ENCODE results near the gene NLGN1. TPM values are rescaled to one million over a fixed set of nuclear protein-coding genes. Genes with fewer than 3 reads are reported as not detected.

Gene NLGN1
- total RNA-seq, 1 donor from 2014 or later, result 34.8 TPM

DNA sequence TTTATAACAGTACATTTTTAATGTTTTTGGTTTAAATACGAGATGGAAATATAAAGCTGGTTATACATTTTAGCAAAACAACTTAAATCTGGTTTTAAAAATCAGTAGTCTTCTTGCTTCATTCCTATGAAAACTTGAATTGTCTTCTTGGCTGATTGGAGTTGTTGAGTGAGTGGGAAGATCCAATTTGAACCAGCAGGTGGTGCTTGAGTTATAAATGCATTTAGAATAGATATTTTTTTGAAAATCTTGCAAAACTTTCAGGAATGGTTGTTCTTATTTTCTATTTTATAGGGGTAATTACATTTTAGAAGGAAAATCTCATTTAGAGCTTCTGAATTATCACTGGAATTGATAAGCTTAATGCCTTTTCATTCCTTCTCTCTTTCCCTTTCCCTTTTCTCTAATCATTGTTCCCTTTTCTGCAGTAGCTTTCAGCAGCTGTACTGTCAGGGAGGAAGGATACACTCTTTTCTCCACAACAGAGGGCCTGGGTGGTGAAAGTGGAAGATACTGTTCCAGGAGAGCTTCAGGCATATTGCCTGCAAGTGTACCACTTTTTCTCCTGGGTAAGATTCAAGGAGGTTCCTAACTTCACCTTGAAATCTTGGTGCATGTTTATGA is 335.6 kb downstream of the NLGN1 start:
- Histone ChIP-seq H3K27me3 (no peaks in the 10 kb centered on the region), H2AFZ (replicated peaks) (no peak overlapping the region), H3K4me3 (no peak overlapping the region), H3K79me2 (ENCODE audit: low read depth) (no peaks in the 10 kb centered on the region), H3K4me1 (peaks cover 16% of the 10 kb centered on the region), H3K9ac (no peak overlapping the region), H3K4me2 (no peak overlapping the region), H3K9me3 (ENCODE audit: low read depth) (no peaks in the 10 kb centered on the region), H3F3A (ENCODE audit: low read depth) (no peaks in the 10 kb centered on the region), H3K27ac (no peak overlapping the region), H4K20me1 (ENCODE audit: low read depth) (peaks cover 3% of the 10 kb centered on the region), H3K36me3 (no peaks in the 10 kb centered on the region)
- H3K9me3 Mint-ChIP-seq, result no peaks in the 10 kb centered on the region
- H3K27me3 Mint-ChIP-seq (ENCODE audit: insufficient read depth, low read depth), result no peaks in the 10 kb centered on the region
- H3K4me1 Mint-ChIP-seq, result peaks cover 24% of the 10 kb centered on the region
- H3K4me3 Mint-ChIP-seq, result no peak overlapping the region
- DNase-seq (ENCODE audit: low spot score), result no peak
- TF ChIP-seq EZH2phosphoT487 (IDR thresholded peaks at IDR 0.05), result no peak
- TF ChIP-seq, protein P1, sequence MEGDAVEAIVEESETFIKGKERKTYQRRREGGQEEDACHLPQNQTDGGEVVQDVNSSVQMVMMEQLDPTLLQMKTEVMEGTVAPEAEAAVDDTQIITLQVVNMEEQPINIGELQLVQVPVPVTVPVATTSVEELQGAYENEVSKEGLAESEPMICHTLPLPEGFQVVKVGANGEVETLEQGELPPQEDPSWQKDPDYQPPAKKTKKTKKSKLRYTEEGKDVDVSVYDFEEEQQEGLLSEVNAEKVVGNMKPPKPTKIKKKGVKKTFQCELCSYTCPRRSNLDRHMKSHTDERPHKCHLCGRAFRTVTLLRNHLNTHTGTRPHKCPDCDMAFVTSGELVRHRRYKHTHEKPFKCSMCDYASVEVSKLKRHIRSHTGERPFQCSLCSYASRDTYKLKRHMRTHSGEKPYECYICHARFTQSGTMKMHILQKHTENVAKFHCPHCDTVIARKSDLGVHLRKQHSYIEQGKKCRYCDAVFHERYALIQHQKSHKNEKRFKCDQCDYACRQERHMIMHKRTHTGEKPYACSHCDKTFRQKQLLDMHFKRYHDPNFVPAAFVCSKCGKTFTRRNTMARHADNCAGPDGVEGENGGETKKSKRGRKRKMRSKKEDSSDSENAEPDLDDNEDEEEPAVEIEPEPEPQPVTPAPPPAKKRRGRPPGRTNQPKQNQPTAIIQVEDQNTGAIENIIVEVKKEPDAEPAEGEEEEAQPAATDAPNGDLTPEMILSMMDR (IDR thresholded peaks at IDR 0.05), result peak; percentile 57
- peak overlapping the region; percentile 51 for H3K27ac Mint-ChIP-seq
- no peaks in the 10 kb centered on the region for H3K36me3 Mint-ChIP-seq

DNA sequence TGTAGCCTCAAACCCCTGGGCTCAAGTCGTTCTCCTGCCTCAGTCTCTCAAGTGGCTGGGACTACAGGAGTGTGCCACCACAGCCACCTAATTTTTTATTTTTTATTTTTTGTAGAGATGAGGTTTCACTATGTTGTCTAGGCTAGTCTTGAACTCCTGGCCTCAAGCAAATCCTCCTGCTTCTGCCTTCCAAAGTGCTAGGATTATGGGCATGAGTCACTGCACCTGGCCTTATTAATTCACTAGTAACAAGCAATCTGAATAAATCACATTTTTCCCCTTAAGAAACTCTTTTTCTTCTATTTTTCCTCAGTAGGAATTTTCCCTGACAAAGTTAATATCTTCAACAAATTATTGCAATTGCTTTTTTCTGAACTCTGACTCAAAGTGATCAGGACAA is 336.9 kb downstream of the NLGN1 start:
- Histone ChIP-seq H3K27ac (no peak overlapping the region), H2AFZ (replicated peaks) (no peak overlapping the region), H3K27me3 (no peaks in the 10 kb centered on the region), H3K4me2 (no peak overlapping the region), H3K4me3 (no peak overlapping the region), H3F3A (ENCODE audit: low read depth) (no peaks in the 10 kb centered on the region), H3K9me3 (ENCODE audit: low read depth) (no peaks in the 10 kb centered on the region), H3K4me1 (peaks cover 23% of the 10 kb centered on the region), H3K9ac (no peak overlapping the region), H4K20me1 (ENCODE audit: low read depth) (peaks cover 3% of the 10 kb centered on the region), H3K79me2 (ENCODE audit: low read depth) (no peaks in the 10 kb centered on the region), H3K36me3 (no peaks in the 10 kb centered on the region)
- no peak overlapping the region for H3K4me3 Mint-ChIP-seq
- TF ChIP-seq, protein P1 (IDR thresholded peaks at IDR 0.05), result no peak
- TF ChIP-seq EZH2 (IDR thresholded peaks at IDR 0.05), result no peak
- DNase-seq (ENCODE audit: low spot score), result no peak
- no peaks in the 10 kb centered on the region for H3K27me3 Mint-ChIP-seq (ENCODE audit: insufficient read depth, low read depth)
- no peaks in the 10 kb centered on the region for H3K9me3 Mint-ChIP-seq
- H3K27ac Mint-ChIP-seq, result no peak overlapping the region
- H3K36me3 Mint-ChIP-seq, result peaks cover 6% of the 10 kb centered on the region
- H3K4me1 Mint-ChIP-seq, result peaks cover 24% of the 10 kb centered on the region

DNA sequence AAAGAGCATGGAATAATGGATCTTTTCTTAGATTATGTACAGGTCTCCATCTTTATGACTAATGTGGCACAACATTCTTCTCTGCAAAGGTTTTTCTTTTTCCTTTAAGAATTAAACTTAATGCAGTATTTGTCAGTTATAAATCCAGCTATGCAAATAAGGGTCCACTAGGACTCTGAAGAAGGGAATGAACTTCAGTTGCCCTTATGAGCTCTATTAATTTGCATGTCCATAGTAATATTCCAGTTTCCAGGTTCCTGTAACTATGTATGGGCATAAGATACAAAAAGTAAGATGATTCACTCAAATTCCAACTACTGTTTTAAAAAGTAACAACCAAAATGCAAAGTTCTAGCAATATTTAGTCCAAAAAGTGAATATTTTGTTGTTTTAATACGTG is 337.4 kb downstream of the NLGN1 start:
- no peak overlapping the region for H3K27ac ChIP-seq
- H3F3A ChIP-seq (ENCODE audit: low read depth), result no peaks in the 10 kb centered on the region
- peaks cover 27% of the 10 kb centered on the region for H3K4me1 ChIP-seq
- H2AFZ ChIP-seq (replicated peaks), result no peak overlapping the region
- peaks cover 24% of the 10 kb centered on the region for H3K4me1 Mint-ChIP-seq
- H3K27me3 Mint-ChIP-seq (ENCODE audit: insufficient read depth, low read depth), result no peaks in the 10 kb centered on the region
- no peaks in the 10 kb centered on the region for H3K79me2 ChIP-seq (ENCODE audit: low read depth)
- no peaks in the 10 kb centered on the region for H3K9me3 ChIP-seq (ENCODE audit: low read depth)
- no peaks in the 10 kb centered on the region for H3K36me3 ChIP-seq
- no peak overlapping the region for H3K4me2 ChIP-seq
- no peak overlapping the region for H3K4me3 Mint-ChIP-seq
- DNase-seq (ENCODE audit: low spot score), result no peak
- peaks cover 6% of the 10 kb centered on the region for H3K36me3 Mint-ChIP-seq
- no peaks in the 10 kb centered on the region for H3K27me3 ChIP-seq
- H3K9ac ChIP-seq, result no peak overlapping the region
- no peak for TF ChIP-seq EZH2phosphoT487 (IDR thresholded peaks at IDR 0.05)
- TF ChIP-seq EZH2 (IDR thresholded peaks at IDR 0.05), result no peak
- TF ChIP-seq, protein P1 (IDR thresholded peaks at IDR 0.05), result no peak
- H3K4me3 ChIP-seq, result no peak overlapping the region
- peaks cover 3% of the 10 kb centered on the region for H4K20me1 ChIP-seq (ENCODE audit: low read depth)
- H3K9me3 Mint-ChIP-seq, result no peaks in the 10 kb centered on the region
- no peak overlapping the region for H3K27ac Mint-ChIP-seq
